ENCODE results near the gene ZNF76.

ZNF76 gene

GRCh38 chr6:35237476-35237875 lies 22.1 kb upstream of the ZNF76 start:
- DNase-seq (ENCODE audit: low spot score) = no peak

- no peak for DNase-seq (ENCODE audit: low spot score)
Measured at GRCh38 chr6:35238843-35239289, 20.7 kb upstream of the ZNF76 start.

- no peak for DNase-seq (ENCODE audit: low spot score)
Measured at GRCh38 chr6:35239581-35239980, 20.0 kb upstream of the ZNF76 start.

- DNase-seq (ENCODE audit: low spot score) = peak; percentile 82
Measured at GRCh38 chr6:35240838-35241801, 18.4 kb upstream of the ZNF76 start.

- DNase-seq (ENCODE audit: low spot score) = no peak
Measured at GRCh38 chr6:35242486-35242885, 17.0 kb upstream of the ZNF76 start.

- no peak for DNase-seq (ENCODE audit: low spot score)
Measured at GRCh38 chr6:35242906-35243305, 16.6 kb upstream of the ZNF76 start.

GRCh38 chr6:35243386-35243958 lies 16.1 kb upstream of the ZNF76 start:
- no peak for DNase-seq (ENCODE audit: low spot score)

GRCh38 chr6:35244551-35244950 lies 15.0 kb upstream of the ZNF76 start:
- no peak for DNase-seq (ENCODE audit: low spot score)

GRCh38 chr6:35247642-35248231 lies 11.8 kb upstream of the ZNF76 start:
- DNase-seq (ENCODE audit: low spot score) = no peak

- no peak for DNase-seq (ENCODE audit: low spot score)
Measured at GRCh38 chr6:35248300-35248699, 11.2 kb upstream of the ZNF76 start.

- DNase-seq (ENCODE audit: low spot score) = no peak
Measured at GRCh38 chr6:35248965-35249364, 10.6 kb upstream of the ZNF76 start.

GRCh38 chr6:35251949-35252348 lies 7.6 kb upstream of the ZNF76 start:
- DNase-seq (ENCODE audit: low spot score) = no peak

- DNase-seq (ENCODE audit: low spot score) = no peak
Measured at GRCh38 chr6:35253249-35253648, 6.3 kb upstream of the ZNF76 start.

- no peak for DNase-seq (ENCODE audit: low spot score)
Measured at GRCh38 chr6:35258336-35258735, 1.2 kb upstream of the ZNF76 start.

- no peak for DNase-seq (ENCODE audit: low spot score)
Measured at GRCh38 chr6:35258858-35259193, 709 bp upstream of the ZNF76 start.

GRCh38 chr6:35259948-35260590 lies 534 bp downstream of the ZNF76 start:
- peak; percentile 84 for DNase-seq (ENCODE audit: low spot score)

GRCh38 chr6:35260591-35261570 lies 1.3 kb downstream of the ZNF76 start:
- DNase-seq (ENCODE audit: low spot score) = peak; percentile 36

GRCh38 chr6:35262596-35262995 lies 3.1 kb downstream of the ZNF76 start:
- DNase-seq (ENCODE audit: low spot score) = no peak

- DNase-seq (ENCODE audit: low spot score) = no peak
Measured at GRCh38 chr6:35264550-35265274, 5.2 kb downstream of the ZNF76 start.

GRCh38 chr6:35265523-35265922 lies 6.0 kb downstream of the ZNF76 start:
- DNase-seq (ENCODE audit: low spot score) = no peak

GRCh38 chr6:35267446-35267845 lies 7.9 kb downstream of the ZNF76 start:
- DNase-seq (ENCODE audit: low spot score) = no peak

Measured in cerebellar cortex (tissue), 1 donor.